HK-2 (cell line): ENCODE data around the gene TDRD12.
"Not testable (repeated sequence)": the region's sequence is repeated elsewhere in the genome, so short reads cannot be mapped to it uniquely, and the experiment has no call there.

Experiments
- DNase-seq: peaks from one replicate; pipeline ENCODE4 v3.0.0-alpha.2; 2018; ENCODE audit not compliant: unreplicated experiment

Gene TDRD12

DNA sequence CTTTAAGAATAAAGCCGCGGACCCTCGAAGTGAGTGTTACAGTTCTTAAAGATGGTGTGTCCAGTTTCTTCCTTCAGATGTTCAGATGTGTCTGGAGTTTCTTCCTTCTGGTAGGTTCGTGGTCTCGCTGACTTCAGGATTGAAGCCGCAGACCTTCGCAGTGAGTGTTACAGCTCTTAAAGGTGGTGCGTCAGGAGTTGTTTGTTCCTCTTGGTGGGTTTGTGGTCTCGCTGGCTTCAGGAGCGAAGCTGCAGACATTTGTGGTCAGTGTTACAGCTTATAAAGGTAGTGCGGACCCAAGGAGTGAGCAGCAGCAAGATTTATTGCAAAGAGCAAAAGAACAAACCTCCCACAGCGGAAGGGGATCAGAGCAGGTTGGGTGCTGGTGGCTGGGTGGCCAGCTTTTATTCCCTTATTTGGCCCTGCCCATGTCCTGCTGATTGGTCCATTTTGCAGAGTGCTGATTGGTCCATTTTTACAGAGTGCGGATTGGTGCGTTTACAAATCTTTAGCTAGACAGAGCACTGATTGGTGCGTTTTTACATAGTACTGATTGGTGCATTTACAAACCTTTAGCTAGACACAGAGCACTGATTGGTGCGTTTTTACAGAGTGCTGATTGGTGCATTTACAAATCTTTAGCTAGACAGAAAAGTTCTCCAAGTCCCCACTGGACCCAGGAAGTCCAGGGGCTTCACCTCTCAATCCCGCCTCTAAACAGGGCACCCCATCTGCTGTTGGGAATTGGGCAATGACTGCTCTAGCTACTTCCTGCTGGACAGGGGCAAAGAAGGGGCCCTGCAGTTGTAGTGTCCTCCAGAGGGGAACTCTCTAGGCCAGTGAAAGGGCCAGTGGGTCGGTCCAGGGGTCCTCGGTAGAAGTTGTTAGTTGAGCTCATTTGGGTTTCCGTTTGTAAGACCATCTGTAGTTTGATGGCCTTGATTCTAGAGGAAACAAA is 26.1 kb upstream of the TDRD12 start:
- not testable (repeated sequence) for DNase-seq

DNA sequence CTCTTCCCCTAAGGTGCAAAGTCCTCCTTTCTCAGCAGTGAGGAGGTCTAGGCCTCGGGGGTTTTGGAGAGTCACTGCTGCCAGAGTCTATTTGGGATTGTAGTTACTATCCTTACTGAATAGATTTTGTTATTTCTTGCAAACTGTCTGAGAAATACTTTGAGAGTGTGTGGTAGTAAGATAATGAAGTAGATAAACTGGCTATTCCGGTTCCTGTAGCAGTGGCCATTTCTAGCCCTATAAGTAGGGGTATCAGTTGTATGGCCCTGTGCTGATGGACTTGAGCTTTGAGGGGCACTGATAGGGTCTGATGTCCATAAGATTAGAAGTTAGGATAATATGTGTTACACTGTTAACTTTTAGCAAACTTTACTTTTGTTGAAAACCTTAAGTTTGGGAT is 25.3 kb upstream of the TDRD12 start:
- DNase-seq: not testable (repeated sequence)

DNA sequence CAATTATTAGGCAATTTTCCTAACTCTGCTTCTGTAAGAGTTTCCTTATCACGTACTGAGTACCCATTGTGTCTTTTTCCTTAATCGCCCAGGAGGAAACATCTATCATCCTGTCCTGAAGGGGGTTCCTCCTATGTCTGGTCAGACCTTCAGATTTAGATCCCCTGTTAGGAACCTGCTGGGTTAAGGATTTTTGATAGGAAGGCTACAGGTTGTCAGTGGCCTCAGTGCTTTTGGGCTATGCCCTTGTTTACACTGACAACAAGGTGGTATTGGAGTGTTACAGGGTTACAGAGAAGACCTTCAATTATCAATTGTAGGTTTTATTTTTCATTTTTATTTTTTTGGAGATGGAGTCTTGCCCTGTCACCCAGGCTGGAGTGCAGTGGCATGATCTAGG is 24.7 kb upstream of the TDRD12 start:
- not testable (repeated sequence) for DNase-seq

DNA sequence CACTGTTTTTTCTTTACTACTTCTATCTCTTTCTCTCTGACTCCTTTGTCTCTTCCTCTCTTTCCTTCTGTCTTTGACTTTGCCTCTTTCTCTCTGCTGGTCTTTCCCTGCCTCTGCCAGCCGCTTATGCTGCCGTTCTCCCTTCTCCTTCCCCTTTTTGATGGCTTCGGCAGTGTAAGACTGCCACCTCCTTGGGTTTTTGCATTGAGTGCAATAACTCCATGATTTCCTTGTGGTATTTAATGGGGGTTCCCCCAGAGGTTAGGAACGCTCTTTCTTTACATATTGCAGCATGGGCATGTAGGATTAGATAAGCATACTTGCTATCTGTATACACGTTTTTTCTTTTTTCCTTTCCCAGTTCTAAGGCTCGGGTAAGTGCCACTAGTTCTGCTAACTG is 24.1 kb upstream of the TDRD12 start:
- DNase-seq: not testable (repeated sequence)

DNA sequence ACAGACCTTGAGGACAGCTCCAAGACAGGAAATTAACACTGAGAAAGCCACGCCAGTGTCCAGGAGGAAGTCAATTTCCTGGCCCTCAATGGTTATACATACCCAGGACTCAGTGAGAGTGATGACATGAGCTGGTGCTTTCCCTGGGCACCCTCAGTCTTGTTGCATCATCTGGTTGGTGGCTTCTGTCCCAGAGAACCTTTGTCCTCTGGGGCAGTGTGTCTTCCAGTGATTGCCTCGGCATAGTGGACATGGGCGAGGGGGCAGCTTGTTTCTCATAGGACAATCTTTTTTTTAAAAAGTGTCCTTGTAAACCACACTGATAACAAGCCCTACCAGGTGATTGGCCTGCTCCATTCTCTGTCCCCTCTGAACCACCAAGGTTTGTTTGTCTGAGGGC is 22.8 kb upstream of the TDRD12 start:
- not testable (repeated sequence) for DNase-seq

DNA sequence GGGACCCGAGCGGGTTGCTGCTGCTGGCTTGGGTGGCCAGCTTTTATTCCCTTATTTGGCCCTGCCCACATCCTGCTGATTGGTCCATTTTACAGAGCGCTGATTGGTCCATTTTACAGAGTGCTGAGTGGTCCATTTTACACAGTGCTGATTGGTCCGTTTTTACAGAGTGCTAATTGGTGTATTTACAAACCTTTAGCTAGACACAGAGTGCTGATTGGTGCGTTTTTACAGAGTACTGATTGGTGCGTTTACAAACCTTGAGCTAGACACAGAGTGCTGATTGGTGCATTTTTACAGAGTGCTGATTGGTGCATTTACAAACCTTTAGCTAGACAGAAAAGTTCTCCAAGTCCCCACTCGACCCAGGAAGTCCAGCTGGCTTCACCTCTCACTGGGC is 19.4 kb upstream of the TDRD12 start:
- not testable (repeated sequence) for DNase-seq

DNA sequence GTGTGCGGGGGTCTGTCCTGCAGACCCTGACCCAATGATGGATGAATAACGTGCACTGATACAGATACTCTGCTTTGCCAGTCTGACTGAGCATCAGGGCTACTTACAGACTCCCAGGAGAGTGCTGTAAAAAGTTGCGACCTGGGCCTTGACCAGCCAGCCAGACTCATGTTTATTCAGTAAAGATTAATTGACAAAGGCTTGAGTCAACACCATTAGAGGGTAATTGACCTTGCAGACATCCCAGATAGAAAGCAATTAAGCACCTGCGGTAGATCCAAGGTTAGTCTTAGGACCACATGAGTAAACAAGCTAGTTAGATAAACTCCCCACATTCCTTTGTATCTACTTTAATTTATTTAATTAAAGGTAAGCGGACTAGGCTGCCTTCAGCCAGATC is 17.6 kb upstream of the TDRD12 start:
- DNase-seq: no peak

DNA sequence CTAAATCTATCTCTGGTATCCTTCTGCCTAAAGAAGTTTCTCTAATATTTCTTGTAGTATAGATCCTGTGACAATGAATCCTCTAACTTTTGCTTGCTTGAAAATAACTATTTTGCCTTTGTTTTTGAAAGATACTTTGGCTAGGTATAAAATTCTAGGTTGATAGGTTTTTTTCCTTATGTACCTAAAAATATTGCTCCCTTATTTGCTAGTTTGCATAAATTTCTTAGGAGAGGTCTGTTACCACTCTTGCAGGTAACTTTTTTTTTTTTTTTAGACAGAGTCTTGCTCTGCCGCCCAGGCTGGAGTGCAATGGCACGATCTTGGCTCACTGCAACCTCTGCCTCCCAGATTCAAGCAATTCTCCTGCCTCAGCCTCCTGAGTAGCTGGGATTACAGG is 15.6 kb upstream of the TDRD12 start:
- DNase-seq: not testable (repeated sequence)

DNA sequence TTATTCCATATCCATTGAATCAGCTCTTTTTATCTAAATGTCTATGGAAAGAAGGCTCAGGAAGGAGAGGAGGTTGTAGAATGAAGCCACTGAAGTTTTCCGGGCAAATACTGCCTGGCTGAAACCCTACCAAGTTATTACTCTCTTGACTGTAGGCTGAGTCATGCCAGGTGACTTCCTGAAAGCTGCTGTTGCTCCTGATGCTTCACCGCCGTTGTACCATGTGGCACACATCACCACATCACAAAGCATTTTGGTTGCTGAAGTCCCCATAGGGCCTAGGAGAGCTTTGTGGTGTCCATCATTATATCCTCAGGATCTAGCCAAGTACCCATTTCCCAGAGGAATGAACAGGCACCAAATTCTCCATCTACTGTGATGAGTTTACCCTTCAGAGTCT is 11.1 kb upstream of the TDRD12 start:
- DNase-seq: no peak

DNA sequence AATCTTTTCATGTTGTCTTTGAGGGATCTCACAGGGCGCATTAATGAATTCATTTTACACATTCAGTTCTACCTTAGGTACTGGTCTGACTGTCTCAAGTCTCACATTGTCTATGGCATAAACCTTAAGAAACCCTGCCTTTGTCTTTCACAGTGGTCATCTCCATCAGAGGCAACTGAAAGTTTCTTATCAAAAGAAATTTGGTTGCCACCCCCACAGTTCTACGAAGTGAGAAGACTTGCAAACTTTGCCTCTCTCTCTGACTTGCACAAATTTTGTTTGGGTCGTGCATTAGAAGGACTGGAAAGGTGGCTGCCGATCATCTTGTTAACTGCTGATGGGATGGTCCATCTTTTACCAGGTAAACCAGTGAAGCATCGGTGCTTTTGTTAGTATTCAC is 10.5 kb upstream of the TDRD12 start:
- DNase-seq: no peak

DNA sequence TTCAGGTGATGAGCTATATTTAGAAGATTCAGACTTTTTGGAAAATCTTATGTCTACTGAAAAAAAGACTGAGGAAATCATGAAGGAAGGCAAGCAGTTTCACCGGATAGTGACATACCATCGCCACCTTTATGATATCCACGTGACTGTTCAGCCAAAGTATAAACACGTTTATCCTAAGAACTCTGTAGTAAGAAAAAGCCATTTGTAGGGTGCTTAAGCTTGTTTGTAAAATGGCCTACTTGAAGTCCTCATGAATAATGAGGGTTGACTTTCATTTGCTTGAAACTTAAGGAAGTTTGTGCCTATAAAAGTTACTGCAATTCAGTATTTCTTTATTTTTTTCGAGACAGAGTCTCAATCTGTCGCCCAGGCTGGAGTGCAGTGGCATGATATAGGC is 7.8 kb upstream of the TDRD12 start:
- DNase-seq: no peak

DNA sequence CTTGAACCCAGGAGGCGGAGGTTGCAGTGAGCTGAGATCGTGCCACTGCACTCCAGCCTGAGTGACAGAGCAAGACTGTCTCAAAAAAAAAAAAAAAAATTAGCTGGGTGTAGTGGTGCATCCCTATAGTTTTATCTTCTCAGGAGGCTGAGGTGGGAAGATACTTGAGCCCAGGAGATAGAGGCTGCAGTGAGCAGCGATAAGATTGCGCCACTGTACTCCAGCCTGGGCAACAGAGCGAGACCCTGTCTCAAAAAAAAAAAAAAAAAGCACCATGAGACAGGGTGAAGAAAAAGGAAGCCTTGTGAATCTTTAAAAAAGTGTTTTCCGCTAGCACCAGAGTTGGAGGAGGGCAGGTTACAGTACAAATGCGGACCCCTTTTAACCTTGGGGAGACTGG is 3.4 kb upstream of the TDRD12 start:
- DNase-seq: not testable (repeated sequence)

DNA sequence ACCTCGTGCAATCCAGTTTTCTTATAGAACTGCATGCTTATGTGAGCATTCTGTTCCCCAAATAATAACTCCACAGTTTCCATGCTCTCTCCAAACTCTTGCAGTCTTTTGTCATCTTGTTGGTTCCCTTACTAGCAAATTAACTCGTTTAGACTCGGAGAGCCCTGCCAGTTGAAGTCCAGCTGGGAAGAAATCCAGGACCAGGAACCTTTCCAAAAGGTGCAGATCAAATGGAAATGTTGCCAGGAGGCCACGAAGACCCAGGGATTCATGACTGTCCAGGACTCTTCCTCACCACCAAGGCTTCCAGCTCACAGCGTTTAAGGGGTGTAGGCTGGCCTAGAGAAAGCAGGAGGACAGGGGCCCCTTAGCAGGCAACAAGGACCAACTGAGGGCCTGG is 2.1 kb upstream of the TDRD12 start:
- DNase-seq: no peak

DNA sequence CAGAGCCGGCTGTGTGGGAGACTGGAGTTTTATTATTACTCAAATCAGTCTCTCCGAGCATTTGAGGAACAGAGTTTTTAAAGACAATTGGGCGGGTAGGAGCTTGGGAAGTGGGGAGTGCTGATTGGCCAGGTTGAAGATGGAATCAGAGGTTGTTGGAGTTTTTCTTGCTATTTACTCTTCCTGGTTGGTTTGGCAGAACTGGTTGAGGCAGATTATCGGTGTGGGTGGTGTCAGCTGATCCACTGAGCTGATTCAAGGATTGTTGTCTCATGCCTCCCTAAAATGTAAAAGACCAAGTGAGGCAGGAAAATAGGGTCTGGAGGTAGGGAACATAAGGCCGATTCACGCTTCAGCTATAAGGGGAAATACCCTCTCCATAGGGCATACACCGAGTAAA is 1.3 kb upstream of the TDRD12 start:
- DNase-seq: no peak

DNA sequence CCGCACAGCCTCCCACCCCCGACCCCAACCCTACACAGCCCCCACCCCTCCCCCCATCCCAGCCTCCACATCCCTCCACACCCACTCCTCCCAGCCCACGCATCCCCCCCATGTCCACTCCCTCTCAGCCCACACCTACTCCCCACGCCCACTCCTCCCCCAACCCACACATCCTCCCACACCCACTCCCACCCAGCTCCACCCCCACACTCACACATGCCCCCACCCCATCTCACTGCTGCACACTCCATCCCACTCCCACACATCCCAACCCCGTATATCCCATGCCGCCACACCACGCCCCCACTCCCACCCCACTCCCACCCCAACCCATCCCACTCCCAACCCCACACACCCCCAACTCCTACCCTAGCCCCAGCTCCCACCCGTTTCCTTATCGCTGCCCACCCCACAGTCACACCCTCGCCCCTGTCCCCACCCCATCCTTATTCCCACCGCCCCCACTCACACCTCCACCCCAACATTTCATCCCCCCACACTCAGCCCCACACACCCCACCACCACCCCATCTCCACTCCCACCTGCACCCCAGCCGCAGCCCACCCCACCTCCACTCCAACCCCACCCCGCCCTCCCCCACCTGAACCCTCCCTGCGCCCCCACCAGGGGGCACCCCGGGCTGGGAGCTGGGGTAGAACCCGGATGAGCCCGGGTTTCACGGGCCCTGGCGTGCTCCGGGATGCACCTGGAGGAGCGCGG is 809 bp downstream of the TDRD12 start:
- no peak for DNase-seq

DNA sequence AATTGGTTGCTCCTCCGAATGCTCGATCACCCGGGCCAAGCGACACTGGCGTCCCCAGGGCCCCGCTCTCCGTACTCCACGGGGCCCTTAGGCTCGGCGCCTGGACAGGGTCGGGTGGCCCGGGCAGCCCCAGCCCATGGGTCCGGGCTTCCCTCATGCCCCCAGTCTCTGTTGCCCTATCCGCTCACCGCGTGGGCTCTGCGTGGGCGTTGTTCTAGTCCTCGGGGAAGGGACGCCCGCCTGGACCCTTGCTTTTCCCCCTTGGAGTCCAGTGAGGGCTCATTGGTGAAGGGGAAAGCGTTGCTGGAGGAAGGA is 1.3 kb downstream of the TDRD12 start:
- DNase-seq: no peak

DNA sequence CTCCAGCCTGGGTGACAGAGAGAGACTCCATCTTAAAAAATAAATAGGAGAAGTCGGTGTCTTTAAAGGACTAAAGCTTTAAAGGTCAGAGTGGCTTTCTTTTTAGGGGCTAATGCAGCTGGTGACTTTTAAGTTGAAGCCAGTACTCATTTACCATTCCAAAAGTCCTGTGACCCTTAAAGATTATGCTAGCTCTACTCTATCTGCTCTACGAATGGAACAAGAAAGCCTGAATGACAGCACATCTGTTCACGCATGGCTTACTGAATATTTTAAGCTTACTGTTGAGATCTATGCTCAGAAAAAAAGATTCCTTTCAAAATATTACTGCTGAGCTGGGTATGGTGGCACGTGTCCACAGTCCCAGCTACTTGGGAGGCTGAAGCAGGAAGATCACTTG is 16.4 kb downstream of the TDRD12 start:
- DNase-seq: no peak

DNA sequence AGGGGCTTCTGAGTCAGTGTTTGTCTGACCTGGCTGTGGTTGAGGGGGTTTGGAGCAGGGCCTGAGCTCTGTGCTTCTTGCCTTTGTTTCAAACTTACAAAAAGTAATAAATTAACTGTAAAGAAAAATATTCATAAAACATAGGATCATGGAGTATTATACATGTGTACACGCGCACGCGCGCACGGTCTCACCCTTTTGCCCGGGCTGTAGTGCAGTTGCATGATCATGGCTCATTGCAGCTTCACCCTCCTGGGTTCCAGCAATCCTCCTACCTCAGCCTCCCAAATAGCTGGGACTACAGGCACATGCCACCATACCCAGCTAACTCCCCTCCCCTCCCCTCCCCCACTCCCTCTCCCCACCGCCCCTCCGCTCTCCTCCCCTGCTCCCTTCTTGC is 23.5 kb downstream of the TDRD12 start:
- DNase-seq: no peak

DNA sequence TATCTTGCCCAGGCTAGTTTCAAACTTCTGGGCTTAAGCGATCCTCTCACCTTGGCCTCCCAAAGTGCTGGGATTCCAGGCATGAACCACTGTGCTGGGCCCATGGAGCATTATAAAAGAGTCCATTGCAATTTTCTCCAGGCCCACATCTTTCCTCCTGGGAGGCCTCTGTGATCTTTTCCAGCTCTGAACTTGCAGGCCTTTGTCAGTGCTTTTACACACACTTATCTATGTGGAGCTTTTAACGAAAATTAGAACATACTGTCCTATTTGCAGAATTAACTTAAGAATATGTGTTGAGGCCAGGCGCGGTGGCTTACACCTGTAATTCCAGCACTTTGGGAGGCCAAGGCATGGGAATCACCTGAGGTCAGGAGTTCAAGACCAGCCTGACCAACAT is 23.9 kb downstream of the TDRD12 start:
- no peak for DNase-seq

DNA sequence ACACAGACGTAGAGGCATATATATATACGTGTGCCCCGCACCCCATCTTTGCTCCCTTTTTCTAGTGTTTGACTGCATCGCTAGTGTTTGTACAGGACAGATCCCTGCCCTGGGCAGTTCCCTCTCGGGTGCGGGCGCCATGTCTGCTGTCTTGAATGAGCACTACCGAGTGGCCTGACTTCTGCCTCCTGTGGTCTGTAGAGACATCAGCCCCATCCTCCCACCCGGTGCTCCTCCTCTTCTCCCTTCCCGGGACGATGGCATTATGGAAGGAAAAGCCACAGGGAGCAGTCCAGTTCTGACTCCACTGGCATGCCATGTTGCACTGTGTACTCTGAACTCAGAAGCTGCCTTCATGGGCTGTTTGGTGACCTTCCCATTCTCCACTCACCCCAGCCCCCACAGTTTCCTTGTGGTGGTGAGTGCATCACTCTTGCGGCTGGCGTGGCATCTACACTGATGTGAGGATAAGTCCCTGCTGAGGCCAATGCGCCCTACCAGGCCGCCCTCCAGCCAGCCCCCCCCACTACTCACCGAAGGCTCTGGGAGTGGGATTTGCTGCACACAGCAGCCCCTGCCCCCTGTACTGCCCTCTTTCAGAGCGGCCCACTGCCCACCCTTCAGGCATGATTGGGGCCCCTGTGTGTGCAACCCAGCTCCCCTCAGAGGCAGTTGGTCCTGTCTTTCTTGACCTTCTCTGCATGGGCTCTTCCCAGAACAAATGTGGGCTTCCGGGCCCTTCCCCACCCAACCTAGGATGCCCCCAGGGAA is 25.2 kb downstream of the TDRD12 start:
- DNase-seq: no peak

DNA sequence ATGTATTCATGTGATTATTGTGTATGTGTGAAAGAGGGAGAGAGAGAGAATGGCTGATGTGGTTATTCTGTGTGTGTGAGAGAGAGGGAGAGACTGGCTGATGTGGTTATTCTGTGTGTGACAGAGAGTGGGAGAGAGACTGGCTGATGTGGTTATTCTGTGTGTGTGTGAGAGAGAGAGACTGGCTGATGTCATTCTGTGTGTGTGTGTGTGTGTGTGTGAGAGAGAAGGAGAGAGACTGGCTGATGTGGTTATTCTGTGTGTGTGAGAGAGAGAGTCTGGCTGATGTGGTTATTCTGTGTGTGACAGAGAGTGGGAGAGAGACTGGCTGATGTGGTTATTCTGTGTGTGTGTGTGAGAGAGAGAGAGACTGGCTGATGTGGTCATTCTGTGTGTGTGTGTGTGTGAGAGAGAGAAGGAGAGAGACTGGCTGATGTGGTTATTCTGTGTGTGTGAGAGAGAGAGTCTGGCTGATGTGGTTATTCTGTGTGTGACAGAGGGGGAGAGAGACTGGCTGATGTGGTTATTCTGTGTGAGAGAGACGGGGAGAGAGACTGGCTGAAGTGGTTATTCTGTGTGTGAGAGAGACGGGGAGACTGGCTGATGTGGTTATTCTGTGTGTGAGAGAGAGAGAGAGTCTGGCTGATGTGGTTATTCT is 26.2 kb downstream of the TDRD12 start:
- DNase-seq: not testable (repeated sequence)

DNA sequence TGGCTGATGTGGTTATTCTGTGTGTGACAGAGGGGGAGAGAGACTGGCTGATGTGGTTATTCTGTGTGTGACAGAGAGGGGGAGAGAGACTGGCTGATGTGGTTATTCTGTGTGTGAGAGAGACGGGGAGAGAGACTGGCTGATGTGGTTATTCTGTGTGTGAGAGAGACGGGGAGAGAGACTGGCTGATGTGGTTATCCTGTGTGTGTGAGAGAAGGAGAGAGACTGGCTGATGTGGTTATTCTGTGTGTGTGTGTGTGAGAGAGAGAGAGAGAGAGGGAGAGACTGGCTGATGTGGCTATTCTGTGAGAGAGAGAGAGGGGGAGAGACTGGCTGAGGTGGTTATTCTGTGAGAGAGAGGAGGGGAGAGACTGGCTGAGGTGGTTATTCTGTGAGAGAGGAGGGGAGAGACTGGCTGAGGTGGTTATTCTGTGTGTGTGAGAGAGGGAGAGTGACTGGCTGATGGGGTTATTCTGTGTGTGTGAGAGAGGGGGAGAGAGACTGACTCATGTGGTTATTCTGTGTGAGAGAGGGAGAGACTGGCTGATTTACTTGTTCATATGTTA is 27.1 kb downstream of the TDRD12 start:
- peak; percentile 10 for DNase-seq
